ENCODE data around the gene RBPJL.

GRCh38 chr20:45328451-45328850 is 21.8 kb downstream of the RBPJL start:
- TF ChIP-seq, protein P1, sequence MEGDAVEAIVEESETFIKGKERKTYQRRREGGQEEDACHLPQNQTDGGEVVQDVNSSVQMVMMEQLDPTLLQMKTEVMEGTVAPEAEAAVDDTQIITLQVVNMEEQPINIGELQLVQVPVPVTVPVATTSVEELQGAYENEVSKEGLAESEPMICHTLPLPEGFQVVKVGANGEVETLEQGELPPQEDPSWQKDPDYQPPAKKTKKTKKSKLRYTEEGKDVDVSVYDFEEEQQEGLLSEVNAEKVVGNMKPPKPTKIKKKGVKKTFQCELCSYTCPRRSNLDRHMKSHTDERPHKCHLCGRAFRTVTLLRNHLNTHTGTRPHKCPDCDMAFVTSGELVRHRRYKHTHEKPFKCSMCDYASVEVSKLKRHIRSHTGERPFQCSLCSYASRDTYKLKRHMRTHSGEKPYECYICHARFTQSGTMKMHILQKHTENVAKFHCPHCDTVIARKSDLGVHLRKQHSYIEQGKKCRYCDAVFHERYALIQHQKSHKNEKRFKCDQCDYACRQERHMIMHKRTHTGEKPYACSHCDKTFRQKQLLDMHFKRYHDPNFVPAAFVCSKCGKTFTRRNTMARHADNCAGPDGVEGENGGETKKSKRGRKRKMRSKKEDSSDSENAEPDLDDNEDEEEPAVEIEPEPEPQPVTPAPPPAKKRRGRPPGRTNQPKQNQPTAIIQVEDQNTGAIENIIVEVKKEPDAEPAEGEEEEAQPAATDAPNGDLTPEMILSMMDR (conservative IDR thresholded peaks at IDR 0.05; ENCODE audit: low read depth, low read length), result no peak
- TF ChIP-seq EZH2 (IDR thresholded peaks at IDR 0.05; ENCODE audit: borderline replicate concordance, low read depth, low read length, poor library complexity, severe bottlenecking), result no peak

Measured in A673 (cell line).